Uterus (tissue), 4 donors: ENCODE data around the gene IFIT1B. TPM values are rescaled to one million over a fixed set of nuclear protein-coding genes. Genes with fewer than 3 reads are reported as not detected.

ENCODE experiments used
- DNase-seq, 2 donors: peaks; one replicate each; pipeline ENCODE4 v3.0.0-alpha.2; 2019 to 2020
- H3K27ac ChIP-seq, 2 donors: fragments of 200-600 bp; sonication (generic); 1 replicate in 1 of 2; 2 replicates in 1 of 2; pipeline ENCODE4 v1.5.1; 2016 to 2018
- H3K27me3 ChIP-seq, 2 donors: fragments of 200-600 bp; sonication (generic); one replicate each; pipeline ENCODE4 v1.5.1; 2018 to 2019; ENCODE audit warnings: control low read depth in 1 of 2
- H3K36me3 ChIP-seq, 2 donors: fragments of 200-600 bp; sonication (generic); one replicate each; pipeline ENCODE4 v1.5.1; 2019; ENCODE audit warnings: control low read depth in 1 of 2
- H3K4me1 ChIP-seq, 2 donors: fragments of 200-600 bp; sonication (generic); one replicate each; pipeline ENCODE4 v1.5.1; 2018 to 2019; ENCODE audit warnings: control low read depth in 1 of 2
- H3K4me3 ChIP-seq, 2 donors: fragments of 200-600 bp; sonication (generic); 1 replicate in 1 of 2; 2 replicates in 1 of 2; pipeline ENCODE4 v1.5.1; 2018 to 2019; ENCODE audit warnings: mild to moderate bottlenecking in 1 of 2
- H3K9me3 ChIP-seq, 2 donors: fragments of 200-600 bp; sonication (generic); one replicate each; pipeline ENCODE4 v1.5.1; 2019; ENCODE audit warnings: control low read depth in 1 of 2
- POLR2A ChIP-seq, 2 donors: fragments of 450-650 bp; IDR thresholded peaks; one replicate each; pipeline ENCODE4 v1.6.1; 2016; ENCODE audit warnings: antibody characterized with exemption in 2 of 2, mild to moderate bottlenecking in 1 of 2, moderate library complexity in 1 of 2
- intact Hi-C: fragments of 100-400 bp; cut with DNase I; formaldehyde crosslinking; loops from one replicate; pipeline ENCODE4 v1.15.1; 2023; ENCODE audit warnings: low total_unique reads
- total RNA-seq, 4 donors: library from RNA; depleted of rRNA in 3 of 4; stranded (reverse); fragments of >200 nt in 3 of 4; gene quantifications; one replicate each; pipeline versions ENCODE4 v1.1.0 to v1.2.4, GENCODE V29; 2014 to 2023
- TF ChIP-seq, protein P1 (sequence below), 4 experiments: fragments of 200-600 bp in 2 of 4; fragments of 450-650 bp in 2 of 4; sonication (generic) in 2 of 4; IDR thresholded peaks; one replicate each; pipeline ENCODE4 v1.5.1; 2016 to 2019; ENCODE audit warnings: antibody characterized with exemption in 4 of 4, mild to moderate bottlenecking in 2 of 4, moderate library complexity in 1 of 4
- donor health status: DM: yes; HTN: yes; CAD: no.

Gene IFIT1B
- total RNA-seq, 4 donors from 2014 or later: 1.1 TPM; not detected in 3

GRCh38 chr10:89391907-89392756 lies 14.3 kb downstream of the IFIT1B start, which contains the start of gene IFIT1:
Gene IFIT1, plus strand, starts transcription at chr10:89392623. Its CDS starts 90 bp downstream, at chr10:89392713.
- H3K4me1 ChIP-seq: no peaks in the 10 kb centered on the region
- intact Hi-C loops: no loop called here
- peak; percentile 36 to 82 for DNase-seq
- no peaks in the 10 kb centered on the region for H3K27me3 ChIP-seq
- no peaks in the 10 kb centered on the region for H3K36me3 ChIP-seq
- peak within 1 kb of the TSS; percentile 80 to 95 for H3K27ac ChIP-seq
- H3K4me3 ChIP-seq: peak within 1 kb of the TSS; percentile 42 to 46
- H3K9me3 ChIP-seq: no peaks in the 10 kb centered on the region
- peak; percentile 44 to 64 for TF ChIP-seq POLR2A (IDR thresholded peaks at IDR 0.05)
- TF ChIP-seq, protein P1, sequence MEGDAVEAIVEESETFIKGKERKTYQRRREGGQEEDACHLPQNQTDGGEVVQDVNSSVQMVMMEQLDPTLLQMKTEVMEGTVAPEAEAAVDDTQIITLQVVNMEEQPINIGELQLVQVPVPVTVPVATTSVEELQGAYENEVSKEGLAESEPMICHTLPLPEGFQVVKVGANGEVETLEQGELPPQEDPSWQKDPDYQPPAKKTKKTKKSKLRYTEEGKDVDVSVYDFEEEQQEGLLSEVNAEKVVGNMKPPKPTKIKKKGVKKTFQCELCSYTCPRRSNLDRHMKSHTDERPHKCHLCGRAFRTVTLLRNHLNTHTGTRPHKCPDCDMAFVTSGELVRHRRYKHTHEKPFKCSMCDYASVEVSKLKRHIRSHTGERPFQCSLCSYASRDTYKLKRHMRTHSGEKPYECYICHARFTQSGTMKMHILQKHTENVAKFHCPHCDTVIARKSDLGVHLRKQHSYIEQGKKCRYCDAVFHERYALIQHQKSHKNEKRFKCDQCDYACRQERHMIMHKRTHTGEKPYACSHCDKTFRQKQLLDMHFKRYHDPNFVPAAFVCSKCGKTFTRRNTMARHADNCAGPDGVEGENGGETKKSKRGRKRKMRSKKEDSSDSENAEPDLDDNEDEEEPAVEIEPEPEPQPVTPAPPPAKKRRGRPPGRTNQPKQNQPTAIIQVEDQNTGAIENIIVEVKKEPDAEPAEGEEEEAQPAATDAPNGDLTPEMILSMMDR (IDR thresholded peaks at IDR 0.05): no peak

GRCh38 chr10:89392974-89393373 lies 15.1 kb downstream of the IFIT1B start:
- peak overlapping the region; percentile 80 to 95 for H3K27ac ChIP-seq
- H3K4me3 ChIP-seq: peak overlapping the region; percentile 42 to 46
- H3K27me3 ChIP-seq: no peaks in the 10 kb centered on the region
- no peaks in the 10 kb centered on the region for H3K36me3 ChIP-seq
- DNase-seq: peak; percentile 37 to 65
- no peaks in the 10 kb centered on the region for H3K9me3 ChIP-seq
- intact Hi-C loops: no loop called here
- TF ChIP-seq POLR2A (IDR thresholded peaks at IDR 0.05): no peak
- TF ChIP-seq, protein P1 (IDR thresholded peaks at IDR 0.05): no peak
- no peaks in the 10 kb centered on the region for H3K4me1 ChIP-seq

DNA sequence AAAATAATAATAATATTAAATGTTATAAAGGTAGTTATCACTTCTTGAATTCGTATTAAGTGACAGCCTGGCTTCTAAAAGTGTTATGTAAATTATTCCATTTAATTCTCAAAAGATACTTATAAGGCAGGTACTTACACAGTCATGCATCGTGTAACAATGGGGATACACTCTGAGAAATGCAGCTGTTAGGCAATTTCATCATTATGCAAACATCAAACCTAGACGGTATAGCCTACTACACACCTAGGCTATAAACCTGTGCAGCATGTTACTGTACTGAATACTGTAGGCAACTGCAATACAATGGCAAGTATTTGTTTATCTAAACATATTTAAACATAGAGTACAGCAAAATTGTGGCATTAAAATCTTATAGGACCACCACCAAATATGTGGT lies 16.0 kb downstream of the IFIT1B start:
- Histone ChIP-seq H3K27me3 (no peaks in the 10 kb centered on the region), H3K9me3 (no peaks in the 10 kb centered on the region), H3K36me3 (no peaks in the 10 kb centered on the region), H3K27ac (peak overlapping the region; percentile 80 to 95), H3K4me1 (no peaks in the 10 kb centered on the region), H3K4me3 (peak overlapping the region; percentile 42 to 46)
- no peak for DNase-seq
- intact Hi-C loops: no loop called here
- TF ChIP-seq POLR2A (IDR thresholded peaks at IDR 0.05): no peak
- TF ChIP-seq, protein P1 (IDR thresholded peaks at IDR 0.05): no peak

DNA sequence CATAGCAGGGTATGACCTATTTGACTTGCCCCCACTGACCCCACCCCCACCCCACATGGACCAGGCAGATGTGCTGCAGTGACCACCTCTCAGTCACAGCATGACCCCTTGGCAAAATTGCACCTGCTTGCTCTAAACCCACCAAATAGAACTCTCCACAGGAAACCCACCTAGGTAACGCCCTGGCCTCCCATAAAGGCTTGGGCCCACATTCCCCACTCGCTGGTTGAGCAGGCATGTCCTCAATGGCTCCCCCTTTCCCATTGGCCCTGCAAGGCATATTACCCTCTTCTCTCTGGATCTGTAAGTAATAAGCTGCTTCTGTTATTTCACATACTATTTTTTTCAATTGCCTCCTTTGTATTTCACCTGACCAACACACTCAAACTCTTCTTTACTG lies 17.3 kb downstream of the IFIT1B start:
- peak overlapping the region in 1 of 2 donors; percentile 26 for H3K27ac ChIP-seq
- TF ChIP-seq POLR2A (IDR thresholded peaks at IDR 0.05): no peak
- TF ChIP-seq, protein P1 (IDR thresholded peaks at IDR 0.05): no peak

GRCh38 chr10:89398003-89398749 lies 20.3 kb downstream of the IFIT1B start:
- Histone ChIP-seq H3K27me3 (no peaks in the 10 kb centered on the region), H3K4me3 (no peak overlapping the region), H3K27ac (no peak overlapping the region), H3K9me3 (no peaks in the 10 kb centered on the region), H3K4me1 (no peaks in the 10 kb centered on the region), H3K36me3 (no peaks in the 10 kb centered on the region)
- intact Hi-C loops: no loop called here
- TF ChIP-seq, protein P1 (IDR thresholded peaks at IDR 0.05): no peak
- no peak for TF ChIP-seq POLR2A (IDR thresholded peaks at IDR 0.05)
- no peak for DNase-seq

More for the DNA sequence above, 17.3 kb downstream of the IFIT1B start:
- Histone ChIP-seq H3K27me3 (no peaks in the 10 kb centered on the region), H3K36me3 (no peaks in the 10 kb centered on the region), H3K4me3 (no peak overlapping the region), H3K9me3 (no peaks in the 10 kb centered on the region), H3K4me1 (no peaks in the 10 kb centered on the region)
- no peak for DNase-seq
- intact Hi-C loops: no loop called here
